Measurements from ENCODE around the gene FHL1. TPM values are rescaled to one million over a fixed set of nuclear protein-coding genes. Genes with fewer than 3 reads are reported as not detected.
A peak's percentile ranks its signal among the peaks of the same experiment; 100 is the strongest.

FHL1 gene
- total and polyA plus RNA-seq, 5 donors = 255 to 871 (median 335) TPM

DNA sequence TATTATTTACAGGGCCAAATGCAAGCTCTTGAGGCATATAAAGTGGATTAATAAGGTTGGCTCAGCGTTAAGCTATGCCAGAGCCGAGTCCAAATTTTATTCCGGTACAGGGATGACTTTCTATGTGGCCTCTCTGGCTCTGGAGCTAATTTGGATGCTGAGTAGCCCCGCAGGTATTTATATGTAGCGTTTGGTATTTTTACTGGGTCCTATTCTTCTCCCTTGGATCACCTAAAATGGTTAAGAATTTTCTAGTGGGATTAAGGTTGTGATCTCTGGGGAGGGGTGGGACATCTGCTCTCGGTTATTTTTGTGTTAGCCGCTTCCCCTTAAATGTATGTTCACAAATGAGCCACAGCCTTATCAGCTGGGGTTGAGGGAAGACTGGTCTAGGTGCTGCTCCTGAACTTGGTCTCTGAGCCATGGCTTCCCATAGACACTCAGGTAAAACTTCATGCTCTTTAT, 49.4 kb downstream of the FHL1 start:
- DNase-seq = no peak
- no peaks in the 10 kb centered on the region for H3K9me3 ChIP-seq (ENCODE audit: control insufficient read depth, low read length)
- intact Hi-C loops (cut with DNase I) = no loop called here
- peak in 1 of 2 donors; percentile 20 for ATAC-seq
- H3K4me1 ChIP-seq (ENCODE audit: control insufficient read depth, insufficient read depth, low read length) = peaks cover 17% of the 10 kb centered on the region
- peak overlapping the region; percentile 52 for H3K27ac ChIP-seq (ENCODE audit: low read length)
- H3K4me3 ChIP-seq (ENCODE audit: low read length) = no peak overlapping the region
- no peaks in the 10 kb centered on the region for H3K27me3 ChIP-seq (ENCODE audit: control insufficient read depth, insufficient read depth)
- 49% methylated on average over 7 of the region's 7 CpGs for WGBS

DNA sequence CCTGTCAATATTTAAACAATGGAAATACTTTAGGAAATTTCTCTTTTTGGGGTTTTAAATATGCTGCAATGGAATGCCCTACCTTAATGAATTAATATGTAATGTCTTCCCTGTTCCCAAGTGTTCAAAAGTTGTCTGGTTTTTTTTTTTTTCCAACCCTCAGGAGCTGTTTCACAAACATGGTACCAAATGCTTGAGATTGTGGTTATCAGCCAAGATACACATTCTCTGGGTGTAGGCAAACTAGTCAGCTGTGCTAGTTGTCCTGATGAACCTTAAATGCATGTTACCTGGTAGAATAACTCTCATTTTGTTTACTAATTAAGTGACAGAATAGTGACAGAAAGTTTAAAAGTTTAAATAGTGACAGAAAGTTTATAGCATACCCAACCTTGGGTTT, 50.7 kb downstream of the FHL1 start:
- Histone ChIP-seq H3K27ac (ENCODE audit: low read length) (no peak overlapping the region), H3K27me3 (ENCODE audit: control insufficient read depth, insufficient read depth) (no peaks in the 10 kb centered on the region), H3K9me3 (ENCODE audit: control insufficient read depth, low read length) (no peaks in the 10 kb centered on the region), H3K4me3 (ENCODE audit: low read length) (peak overlapping the region; percentile 38), H3K4me1 (ENCODE audit: control insufficient read depth, insufficient read depth, low read length) (peaks cover 17% of the 10 kb centered on the region)
- DNase-seq (no peak), ATAC-seq (no peak)
- intact Hi-C loops (cut with DNase I) = no loop called here

GRCh38 chrX:136198678-136199243, 51.4 kb downstream of the FHL1 start:
- ATAC-seq = no peak
- Histone ChIP-seq H3K4me1 (ENCODE audit: control insufficient read depth, insufficient read depth, low read length) (peaks cover 12% of the 10 kb centered on the region), H3K27me3 (ENCODE audit: control insufficient read depth, insufficient read depth) (no peaks in the 10 kb centered on the region), H3K27ac (ENCODE audit: low read length) (peak overlapping the region; percentile 78), H3K4me3 (ENCODE audit: low read length) (peak overlapping the region; percentile 38), H3K9me3 (ENCODE audit: control insufficient read depth, low read length) (no peaks in the 10 kb centered on the region)
- DNase-seq = no peak
- WGBS = 87% methylated on average over 6 of the region's 6 CpGs
- intact Hi-C loops (cut with DNase I) = no loop called here

GRCh38 chrX:136199365-136199764, 52.0 kb downstream of the FHL1 start:
- ATAC-seq (no peak), DNase-seq (no peak)
- Histone ChIP-seq H3K9me3 (ENCODE audit: control insufficient read depth, low read length) (no peaks in the 10 kb centered on the region), H3K27me3 (ENCODE audit: control insufficient read depth, insufficient read depth) (no peaks in the 10 kb centered on the region), H3K4me1 (ENCODE audit: control insufficient read depth, insufficient read depth, low read length) (peaks cover 12% of the 10 kb centered on the region), H3K27ac (ENCODE audit: low read length) (peak overlapping the region; percentile 52), H3K4me3 (ENCODE audit: low read length) (no peak overlapping the region)
- WGBS = 49% methylated on average over 4 of the region's 4 CpGs
- intact Hi-C loops (cut with DNase I) = no loop called here

GRCh38 chrX:136200466-136200865, 53.1 kb downstream of the FHL1 start:
- DNase-seq (no peak), ATAC-seq (peak; percentile 52 to 64)
- WGBS = 33% methylated on average over 2 of the region's 2 CpGs
- Histone ChIP-seq H3K27me3 (ENCODE audit: control insufficient read depth, insufficient read depth) (no peaks in the 10 kb centered on the region), H3K9me3 (ENCODE audit: control insufficient read depth, low read length) (no peaks in the 10 kb centered on the region), H3K4me1 (ENCODE audit: control insufficient read depth, insufficient read depth, low read length) (peaks cover 11% of the 10 kb centered on the region), H3K27ac (ENCODE audit: low read length) (no peak overlapping the region), H3K4me3 (ENCODE audit: low read length) (no peak overlapping the region)
- intact Hi-C loops (cut with DNase I) = loop anchor here in 1 of 4 donors (10.0 kb wide), 1 partner anchor 176 kb away; no protein-coding TSS in a partner anchor

DNA sequence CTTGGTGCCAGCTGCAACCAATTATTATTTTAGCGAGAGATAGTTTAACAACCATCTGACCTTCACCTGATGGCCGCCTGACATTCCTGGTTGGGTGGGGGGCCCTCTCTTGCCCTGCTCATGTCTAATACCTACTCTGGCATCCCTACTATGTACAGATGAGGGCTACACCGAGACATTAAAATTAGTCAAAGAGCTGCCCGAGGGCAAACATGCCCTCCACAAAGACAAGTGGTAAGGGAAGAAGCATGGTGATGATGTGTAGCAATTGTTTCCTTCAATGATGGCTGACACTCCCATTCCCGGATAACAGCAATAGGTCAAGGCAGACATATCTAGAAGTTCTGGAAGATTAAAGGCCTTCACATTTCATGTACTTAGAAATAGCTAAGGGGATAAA, 54.3 kb downstream of the FHL1 start:
- intact Hi-C loops (cut with DNase I) = loop anchor here in 1 of 4 donors (10.0 kb wide), 1 partner anchor 177 kb away; no protein-coding TSS in a partner anchor
- H3K27me3 ChIP-seq (ENCODE audit: control insufficient read depth, insufficient read depth) = no peaks in the 10 kb centered on the region

GRCh38 chrX:136202889-136203288, 55.6 kb downstream of the FHL1 start:
- Histone ChIP-seq H3K4me1 (ENCODE audit: control insufficient read depth, insufficient read depth, low read length) (peaks cover 3% of the 10 kb centered on the region), H3K27me3 (ENCODE audit: control insufficient read depth, insufficient read depth) (no peaks in the 10 kb centered on the region), H3K27ac (ENCODE audit: low read length) (peak overlapping the region; percentile 45), H3K4me3 (ENCODE audit: low read length) (no peak overlapping the region), H3K9me3 (ENCODE audit: control insufficient read depth, low read length) (no peaks in the 10 kb centered on the region)
- DNase-seq (no peak), ATAC-seq (no peak)
- intact Hi-C loops (cut with DNase I) = loop anchor here in 1 of 4 donors (10.0 kb wide), 1 partner anchor 178 kb away; no protein-coding TSS in a partner anchor
- 50% methylated on average over 5 of the region's 5 CpGs for WGBS

More for the DNA sequence above, 54.3 kb downstream of the FHL1 start:
- Histone ChIP-seq H3K9me3 (ENCODE audit: control insufficient read depth, low read length) (no peaks in the 10 kb centered on the region), H3K4me1 (ENCODE audit: control insufficient read depth, insufficient read depth, low read length) (peaks cover 3% of the 10 kb centered on the region), H3K27ac (ENCODE audit: low read length) (peak overlapping the region; percentile 58), H3K4me3 (ENCODE audit: low read length) (no peak overlapping the region)
- no peak for ATAC-seq
- WGBS = 76% methylated on average over 5 of the region's 5 CpGs
- no peak for DNase-seq

- intact Hi-C loops (cut with DNase I) = loop anchor here in 1 of 4 donors (10.0 kb wide), 1 partner anchor 179 kb away; no protein-coding TSS in a partner anchor
- DNase-seq = no peak
- no peak for ATAC-seq
- no peak overlapping the region for H3K4me3 ChIP-seq (ENCODE audit: low read length)
- H3K27me3 ChIP-seq (ENCODE audit: control insufficient read depth, insufficient read depth) = no peaks in the 10 kb centered on the region
- H3K9me3 ChIP-seq (ENCODE audit: control insufficient read depth, low read length) = no peaks in the 10 kb centered on the region
- no peak overlapping the region for H3K27ac ChIP-seq (ENCODE audit: low read length)
- H3K4me1 ChIP-seq (ENCODE audit: control insufficient read depth, insufficient read depth, low read length) = peaks cover 3% of the 10 kb centered on the region
Measured at GRCh38 chrX:136203438-136203837, 56.1 kb downstream of the FHL1 start.

DNA sequence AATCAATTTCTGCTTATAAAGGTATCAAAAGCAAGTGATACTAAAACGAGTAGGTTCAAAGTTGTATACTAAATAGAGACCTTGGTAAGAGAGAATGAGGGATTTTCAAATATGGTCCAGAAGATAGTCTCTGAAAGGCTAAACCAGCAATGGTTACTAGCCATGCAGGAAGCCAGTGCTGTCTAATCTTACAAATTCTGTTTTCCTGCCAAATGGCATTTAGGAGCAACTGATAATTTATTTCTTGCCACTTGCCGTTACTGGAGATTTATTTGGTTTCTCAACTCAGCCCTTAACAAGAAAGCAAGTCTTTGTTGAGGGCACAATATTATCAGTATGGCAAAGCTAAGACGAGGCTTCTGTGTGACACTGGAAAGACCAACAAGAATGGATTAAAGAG, 56.6 kb downstream of the FHL1 start:
- Histone ChIP-seq H3K27me3 (ENCODE audit: control insufficient read depth, insufficient read depth) (no peaks in the 10 kb centered on the region), H3K27ac (ENCODE audit: low read length) (peak overlapping the region; percentile 83), H3K4me3 (ENCODE audit: low read length) (no peak overlapping the region), H3K9me3 (ENCODE audit: control insufficient read depth, low read length) (no peaks in the 10 kb centered on the region), H3K4me1 (ENCODE audit: control insufficient read depth, insufficient read depth, low read length) (peaks cover 1% of the 10 kb centered on the region)
- peak in 1 of 2 donors; percentile 10 for ATAC-seq
- 15% methylated on average over 3 of the region's 3 CpGs for WGBS
- no peak for DNase-seq
- intact Hi-C loops (cut with DNase I) = loop anchor here in 1 of 4 donors (10.0 kb wide), 1 partner anchor 179 kb away; no protein-coding TSS in a partner anchor

GRCh38 chrX:136204571-136204970, 57.2 kb downstream of the FHL1 start:
- peak; percentile 70 to 87 for ATAC-seq
- H3K27ac ChIP-seq (ENCODE audit: low read length) = peak overlapping the region; percentile 83

GRCh38 chrX:136205882-136206380, 58.6 kb downstream of the FHL1 start:
- Histone ChIP-seq H3K4me1 (ENCODE audit: control insufficient read depth, insufficient read depth, low read length) (peaks cover 1% of the 10 kb centered on the region), H3K27ac (ENCODE audit: low read length) (peak overlapping the region; percentile 91), H3K4me3 (ENCODE audit: low read length) (peak overlapping the region; percentile 40), H3K9me3 (ENCODE audit: control insufficient read depth, low read length) (no peaks in the 10 kb centered on the region), H3K27me3 (ENCODE audit: control insufficient read depth, insufficient read depth) (no peaks in the 10 kb centered on the region)
- ATAC-seq (no peak), DNase-seq (no peak)
- intact Hi-C loops (cut with DNase I) = loop anchor here (5.0 to 10.0 kb wide), 3 partner anchors 34 to 181 kb away; no protein-coding TSS in a partner anchor
- WGBS = 64% methylated on average over 8 of the region's 8 CpGs

More at GRCh38 chrX:136204571-136204970, 57.2 kb downstream of the FHL1 start:
- intact Hi-C loops (cut with DNase I) = loop anchor here in 1 of 4 donors (10.0 kb wide), 1 partner anchor 180 kb away; no protein-coding TSS in a partner anchor
- Histone ChIP-seq H3K9me3 (ENCODE audit: control insufficient read depth, low read length) (no peaks in the 10 kb centered on the region), H3K27me3 (ENCODE audit: control insufficient read depth, insufficient read depth) (no peaks in the 10 kb centered on the region), H3K4me3 (ENCODE audit: low read length) (peak overlapping the region; percentile 40), H3K4me1 (ENCODE audit: control insufficient read depth, insufficient read depth, low read length) (peaks cover 1% of the 10 kb centered on the region)
- WGBS = 8% methylated on average over 2 of the region's 2 CpGs
- DNase-seq = peak in 2 of 3 donors; percentile 58 to 61

Measured in right cardiac atrium (tissue), 5 donors.